HTR-8/SVneo (cell line): ENCODE measurements around the gene LRRC63.
"Not testable (repeated sequence)": the region's sequence is repeated elsewhere in the genome, so short reads cannot be mapped to it uniquely, and the experiment has no call there.

Source experiments
- DNase-seq: peaks from one replicate; pipeline ENCODE4 v3.0.0; 2011; ENCODE audit warnings: low spot score, mixed read lengths; ENCODE audit not compliant: insufficient read length
- FAIRE-seq: peaks from 2 replicates; lab custom pipeline; 2011; peaks lifted over from hg19 to GRCh38; lab: Jason Lieb, UNC

Gene LRRC63

DNA sequence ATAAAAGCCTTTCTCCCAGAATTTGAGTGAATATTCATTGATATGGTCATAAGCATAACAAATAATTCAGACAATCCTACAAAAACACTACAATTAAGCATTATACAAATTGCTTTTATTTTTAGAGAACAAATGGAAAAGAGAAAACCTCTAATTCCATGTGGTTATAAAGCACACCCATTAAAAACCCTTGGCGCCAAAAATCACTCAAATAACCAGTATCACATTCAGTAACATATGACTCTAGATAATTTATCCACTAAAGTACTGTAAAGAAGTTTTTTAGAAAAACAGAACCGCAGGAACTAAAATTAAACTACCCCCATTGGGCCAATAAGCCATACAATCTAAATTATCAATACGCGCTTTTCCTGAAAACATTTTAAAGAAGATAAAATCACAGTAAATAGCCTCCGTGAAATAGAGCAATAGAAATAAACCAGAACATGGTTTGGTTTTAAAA lies 30.3 kb upstream of the LRRC63 start:
- FAIRE-seq (no peak), DNase-seq (no peak)

GRCh38 chr13:46181840-46182490 lies 29.8 kb upstream of the LRRC63 start, which contains the start of gene LCP1:
Gene LCP1 (minus strand): TSS chr13:46182177. CDS start chr13:46159662, 22,515 bp downstream.
- no peak for FAIRE-seq
- DNase-seq: no peak

DNA sequence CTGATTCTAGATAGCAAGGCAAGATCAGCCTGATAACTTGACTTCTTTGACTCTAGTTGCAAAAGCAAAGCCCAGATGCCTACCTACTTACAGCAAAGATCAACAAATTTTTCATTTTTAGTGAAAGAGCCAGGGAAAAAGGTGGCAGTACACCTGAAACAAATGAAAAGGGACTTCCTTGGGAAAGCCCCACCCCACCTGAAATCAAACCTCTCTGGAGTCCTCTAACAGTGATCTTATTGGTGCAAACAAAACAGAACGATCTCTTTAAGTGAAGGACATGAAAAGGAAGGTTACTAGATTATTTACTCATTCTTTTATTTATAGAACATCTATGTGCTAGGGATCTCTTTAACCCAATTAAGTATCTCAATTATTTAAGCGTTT lies 29.2 kb upstream of the LRRC63 start:
- DNase-seq (no peak), FAIRE-seq (no peak)

DNA sequence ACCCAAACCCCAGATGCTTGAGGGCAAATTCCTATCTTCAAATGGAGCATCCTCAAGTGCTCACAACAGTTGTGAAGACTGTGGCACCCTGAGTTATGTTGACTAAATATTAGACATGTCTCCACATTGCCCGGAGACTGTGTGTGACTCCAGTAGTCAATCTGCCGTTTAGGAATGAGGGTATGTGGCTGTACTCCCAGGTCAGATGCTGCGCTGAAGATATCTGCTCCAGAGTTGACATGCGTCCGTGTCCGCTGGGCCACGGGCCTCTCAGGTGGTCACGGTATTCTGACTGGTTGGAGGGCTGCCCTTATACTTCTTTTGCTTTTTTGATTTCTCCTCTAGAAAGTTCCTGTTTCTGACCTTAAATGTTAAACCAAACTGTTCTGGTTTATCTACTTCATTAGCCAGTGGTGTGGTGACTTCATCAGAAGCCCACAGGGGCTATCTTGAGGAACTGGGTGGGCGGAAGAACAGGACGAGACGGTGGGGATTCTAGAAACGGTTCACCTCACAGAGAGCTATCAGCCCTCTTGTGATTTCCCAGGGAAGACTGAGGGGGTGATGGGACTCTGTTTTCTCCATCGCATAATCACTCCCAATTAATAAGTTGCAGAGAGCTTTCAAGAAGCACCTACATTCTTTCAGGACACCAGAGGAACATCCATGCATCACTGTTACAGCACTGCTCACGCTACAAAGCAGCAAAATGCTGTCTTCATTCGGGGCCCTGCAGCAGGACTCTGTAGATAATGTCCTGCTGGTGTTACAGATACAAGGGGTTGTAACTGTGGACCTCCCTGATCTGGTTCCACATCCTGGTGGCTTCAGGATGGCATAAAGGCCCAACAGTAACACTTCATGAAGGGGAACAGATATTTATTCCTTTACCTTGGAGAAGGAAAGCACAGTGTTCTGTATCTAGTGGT lies 28.4 kb upstream of the LRRC63 start:
- no peak for DNase-seq
- FAIRE-seq: no peak

- FAIRE-seq: no peak
- no peak for DNase-seq
Observed at GRCh38 chr13:46184277-46184699, 27.4 kb upstream of the LRRC63 start.

- DNase-seq (no peak), FAIRE-seq (no peak)
Observed at GRCh38 chr13:46185634-46186033, 26.1 kb upstream of the LRRC63 start.

DNA sequence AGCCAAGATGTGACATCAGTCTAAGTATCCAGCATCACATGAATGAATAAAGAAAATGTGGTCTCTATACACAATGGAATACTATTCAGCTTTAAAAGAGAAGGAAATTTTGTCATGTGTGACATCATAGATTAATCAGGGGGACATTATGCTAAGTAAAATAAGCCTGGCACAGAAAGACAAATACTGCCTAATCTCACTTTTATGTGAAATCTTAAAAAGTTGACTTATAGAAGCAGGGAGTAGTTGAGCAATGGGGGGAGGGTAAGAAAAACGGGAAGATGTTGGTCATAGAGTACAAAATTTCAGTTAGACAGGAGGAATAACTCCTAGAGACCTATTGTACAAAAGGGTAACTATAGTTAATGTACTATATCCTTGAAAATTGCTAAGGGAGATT lies 19.3 kb upstream of the LRRC63 start:
- DNase-seq: no peak
- FAIRE-seq: no peak

DNA sequence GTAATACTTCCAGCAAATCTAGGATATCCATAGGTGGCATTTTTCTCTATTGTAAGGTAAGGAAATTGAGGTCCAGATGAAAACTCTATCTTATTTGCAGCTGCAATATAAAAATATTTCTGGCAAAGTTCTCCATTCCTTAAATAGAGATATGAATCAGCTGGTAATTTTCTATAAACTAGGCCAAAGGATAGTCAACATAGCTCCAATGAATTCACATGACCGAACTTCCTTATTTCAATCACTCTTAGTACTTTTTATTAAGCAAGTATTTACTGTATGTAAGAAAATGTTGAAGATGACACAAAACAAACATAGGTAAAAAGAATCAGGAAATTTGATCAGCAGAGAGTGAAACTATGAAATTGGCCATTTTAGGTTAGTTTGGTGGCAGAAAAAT lies 16.7 kb upstream of the LRRC63 start:
- FAIRE-seq (no peak), DNase-seq (no peak)

DNA sequence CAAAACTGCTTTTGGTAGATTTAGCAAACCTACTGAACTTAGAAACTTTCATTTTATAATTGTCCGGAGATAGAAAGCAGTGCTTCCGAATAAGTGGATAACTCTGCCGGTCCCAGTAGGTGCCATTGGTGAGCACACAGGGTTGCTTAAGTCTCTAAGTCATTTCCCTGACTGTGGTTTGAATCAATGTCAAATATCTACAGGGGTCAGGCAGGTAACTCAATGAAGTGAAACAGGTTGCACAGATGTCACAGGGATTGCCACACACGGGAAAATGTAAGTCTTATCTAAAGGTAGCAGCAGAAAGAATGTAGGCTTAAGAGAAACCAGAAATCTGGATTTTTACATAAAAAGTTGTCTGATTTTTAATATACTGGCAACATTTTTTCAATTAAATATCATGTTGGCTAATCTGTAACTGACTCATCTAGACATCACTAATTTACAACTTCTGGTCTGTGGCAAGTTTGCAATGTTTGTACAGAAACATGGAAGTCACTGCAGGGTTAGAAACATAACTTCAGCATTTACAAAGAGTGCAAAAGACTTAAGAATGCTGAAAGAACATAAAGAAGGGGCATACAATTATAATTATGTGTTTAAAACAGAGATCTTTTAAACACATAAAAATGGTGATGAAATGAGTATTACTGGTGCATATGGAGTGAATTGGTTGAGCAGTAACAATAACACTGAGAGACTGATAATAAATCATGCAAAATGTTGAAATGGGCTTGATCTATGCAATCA lies 14.3 kb upstream of the LRRC63 start:
- DNase-seq: no peak
- FAIRE-seq: no peak

- DNase-seq (no peak), FAIRE-seq (no peak)
Observed at GRCh38 chr13:46198696-46199193, 13.0 kb upstream of the LRRC63 start.

GRCh38 chr13:46202188-46202795 lies 9.4 kb upstream of the LRRC63 start:
- no peak for FAIRE-seq
- no peak for DNase-seq

- DNase-seq (no peak), FAIRE-seq (no peak)
Observed at GRCh38 chr13:46202966-46203365, 8.8 kb upstream of the LRRC63 start.

- no peak for FAIRE-seq
- no peak for DNase-seq
Observed at GRCh38 chr13:46206143-46206542, 5.6 kb upstream of the LRRC63 start.

GRCh38 chr13:46207828-46208227 lies 3.9 kb upstream of the LRRC63 start:
- no peak for FAIRE-seq
- no peak for DNase-seq

DNA sequence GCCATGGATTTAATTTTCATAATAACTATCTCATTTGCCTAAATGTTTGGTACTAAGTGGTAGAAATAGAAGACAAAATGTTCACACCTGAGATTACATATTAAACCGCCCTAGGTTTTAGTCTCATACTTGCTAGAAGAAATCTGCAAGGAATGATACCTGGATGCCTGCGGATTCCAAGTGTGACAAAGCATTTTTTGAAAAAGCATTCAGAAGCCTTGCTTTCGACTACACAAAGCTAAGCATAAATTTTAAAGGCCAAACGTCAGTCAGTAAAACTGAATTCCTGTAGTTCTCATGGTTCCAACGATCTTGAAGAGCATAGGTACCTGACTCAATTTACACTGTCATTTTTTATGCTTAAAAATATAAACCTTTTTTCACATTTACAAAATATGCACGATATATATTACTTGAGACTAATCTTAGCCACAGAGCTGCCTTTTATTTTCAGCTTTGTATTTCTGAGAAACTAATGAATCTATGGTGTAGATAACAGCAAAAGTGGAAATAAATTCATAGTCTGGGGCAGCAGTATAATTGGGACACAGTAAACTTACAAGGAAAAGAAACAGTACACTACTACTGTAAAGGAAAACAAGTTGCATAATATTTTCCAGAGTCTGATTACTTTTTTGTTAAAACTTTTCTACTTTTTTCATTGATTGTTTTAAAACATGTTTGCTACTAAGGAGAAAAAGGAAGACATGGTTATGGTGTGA lies 1.2 kb upstream of the LRRC63 start:
- DNase-seq: no peak
- FAIRE-seq: no peak

DNA sequence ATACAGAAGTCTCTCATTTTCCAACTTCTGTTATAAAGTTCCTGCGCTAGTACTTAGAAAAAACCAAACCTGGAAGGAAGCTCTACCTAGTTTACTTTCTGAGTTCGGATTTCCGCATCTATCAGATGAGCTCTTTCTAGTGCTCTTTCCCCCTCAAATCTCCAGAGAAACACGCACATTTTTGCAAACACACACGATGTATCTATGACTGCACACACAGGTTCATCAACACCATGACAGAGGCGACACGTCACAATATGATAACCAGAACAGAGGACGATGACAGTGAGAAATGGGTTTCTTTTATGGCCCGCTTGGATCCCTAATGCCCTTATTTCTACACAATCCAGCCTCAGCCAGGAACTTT lies 629 bp upstream of the LRRC63 start:
- FAIRE-seq (no peak), DNase-seq (no peak)

DNA sequence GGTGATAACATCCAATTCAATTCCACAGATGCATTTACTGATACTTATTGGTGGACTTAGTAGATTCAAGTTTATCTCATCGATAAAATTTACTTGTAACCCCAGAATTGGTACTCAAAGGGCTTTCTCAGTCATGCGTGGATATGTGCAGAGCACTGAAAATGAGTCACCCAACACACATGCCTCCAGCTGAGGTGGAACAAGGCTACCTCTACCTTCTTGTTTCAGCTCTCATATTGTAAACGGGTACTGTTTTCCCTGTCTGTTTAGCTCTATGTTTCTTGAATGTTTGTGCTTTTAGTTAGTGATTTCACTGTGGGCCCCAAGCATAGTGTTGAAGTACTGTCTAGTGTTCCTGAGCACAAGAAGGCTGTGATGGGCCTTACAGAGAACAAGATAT lies 1.5 kb downstream of the LRRC63 start:
- FAIRE-seq (no peak), DNase-seq (no peak)

GRCh38 chr13:46214741-46215140 lies 3.0 kb downstream of the LRRC63 start:
- not testable (repeated sequence) for FAIRE-seq, DNase-seq

- FAIRE-seq: not testable (repeated sequence)
Observed at GRCh38 chr13:46220234-46220633, 8.5 kb downstream of the LRRC63 start.

More at GRCh38 chr13:46220234-46220633, 8.5 kb downstream of the LRRC63 start:
- DNase-seq: not testable (repeated sequence)
